Cardiac fibroblast (primary cell): ENCODE results near the gene MVB12B.

ENCODE experiments used
- DNase-seq, 2 donors: peaks; one replicate each; pipeline versions ENCODE4 v3.0.0 to v3.0.0-alpha.2; 2010; ENCODE audit warnings: low read depth in 2 of 2
- H3K4me3 ChIP-seq, 2 donors: replicated peaks in 1 of 2; 1 replicate in 1 of 2; 2 replicates in 1 of 2; pipeline ENCODE4 v1.5.1; 2011; ENCODE audit warnings: low read depth in 2 of 2, low read length in 2 of 2, mild to moderate bottlenecking in 2 of 2, moderate library complexity in 1 of 2
- CTCF ChIP-seq: IDR thresholded peaks from one replicate; pipeline ENCODE4 v1.5.1; 2011; ENCODE audit warnings: low read depth, mild to moderate bottlenecking, low read length, inconsistent platforms

Gene MVB12B

DNA sequence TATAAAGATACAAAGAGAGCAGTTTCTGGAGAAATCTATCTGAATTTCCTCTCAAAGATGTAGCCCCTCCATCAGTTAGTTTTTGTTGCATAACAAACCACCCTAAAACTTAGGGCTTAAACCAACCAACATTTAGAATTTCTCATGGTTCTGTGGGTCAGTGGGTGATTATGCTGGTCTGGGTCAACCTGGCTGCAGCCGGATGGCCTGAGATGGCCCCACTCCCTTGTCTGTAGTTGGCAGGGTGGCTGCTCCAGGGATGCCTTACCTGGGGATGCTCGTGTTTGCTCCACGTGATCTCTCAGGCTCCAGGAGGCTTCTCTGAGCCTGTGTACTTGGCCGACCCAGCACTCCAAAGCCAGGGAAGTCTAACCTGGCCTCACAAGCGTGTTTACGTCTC lies 139.3 kb downstream of the MVB12B start:
- no peak for DNase-seq
- no peak overlapping the region for H3K4me3 ChIP-seq
- TF ChIP-seq CTCF: no peak

GRCh38 chr9:126468141-126468825 lies 141.7 kb downstream of the MVB12B start:
- no peak overlapping the region for H3K4me3 ChIP-seq
- no peak for DNase-seq
- no peak for TF ChIP-seq CTCF

DNA sequence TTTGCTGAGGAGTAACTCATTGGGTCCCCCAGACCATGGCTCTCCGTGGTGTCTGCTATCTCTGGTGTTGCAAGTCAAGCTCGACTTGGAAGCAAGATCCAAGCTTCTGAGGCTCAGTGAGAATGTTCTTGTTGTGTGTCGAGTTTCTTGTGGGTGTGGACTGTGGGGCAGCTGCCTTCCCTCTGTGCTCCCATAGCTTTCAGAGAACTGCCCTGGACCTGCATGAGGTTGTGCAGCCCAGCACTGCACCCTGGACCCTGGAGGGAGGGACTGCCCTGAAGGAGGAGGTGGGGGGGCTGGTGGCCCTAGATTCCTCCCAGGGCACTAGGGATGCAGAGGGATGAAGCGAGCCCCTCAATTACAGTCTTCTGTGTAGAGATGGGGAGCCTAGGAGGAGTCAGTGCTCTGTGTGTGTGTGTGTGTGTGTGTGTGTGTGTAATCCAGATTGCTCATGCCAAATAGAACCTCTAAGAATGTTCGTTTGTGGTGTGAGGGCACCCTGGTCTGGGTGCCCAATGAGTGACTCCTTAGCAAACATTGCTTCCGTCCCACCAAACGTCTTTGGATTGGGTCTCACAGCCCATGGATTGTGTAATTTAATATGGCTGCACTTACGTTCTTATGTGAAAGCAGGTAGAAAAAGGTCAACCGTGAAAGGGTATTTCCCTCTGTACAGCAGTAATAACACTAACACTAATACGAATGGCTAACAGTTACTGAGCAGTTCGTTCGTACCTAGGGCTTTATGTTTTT lies 143.8 kb downstream of the MVB12B start:
- H3K4me3 ChIP-seq: no peak overlapping the region
- DNase-seq: no peak
- TF ChIP-seq CTCF: no peak

GRCh38 chr9:126471084-126471624 lies 144.5 kb downstream of the MVB12B start:
- peak; percentile 51 to 81 for DNase-seq
- peak overlapping the region in 1 of 2 donors; percentile 14 for H3K4me3 ChIP-seq
- TF ChIP-seq CTCF: no peak

DNA sequence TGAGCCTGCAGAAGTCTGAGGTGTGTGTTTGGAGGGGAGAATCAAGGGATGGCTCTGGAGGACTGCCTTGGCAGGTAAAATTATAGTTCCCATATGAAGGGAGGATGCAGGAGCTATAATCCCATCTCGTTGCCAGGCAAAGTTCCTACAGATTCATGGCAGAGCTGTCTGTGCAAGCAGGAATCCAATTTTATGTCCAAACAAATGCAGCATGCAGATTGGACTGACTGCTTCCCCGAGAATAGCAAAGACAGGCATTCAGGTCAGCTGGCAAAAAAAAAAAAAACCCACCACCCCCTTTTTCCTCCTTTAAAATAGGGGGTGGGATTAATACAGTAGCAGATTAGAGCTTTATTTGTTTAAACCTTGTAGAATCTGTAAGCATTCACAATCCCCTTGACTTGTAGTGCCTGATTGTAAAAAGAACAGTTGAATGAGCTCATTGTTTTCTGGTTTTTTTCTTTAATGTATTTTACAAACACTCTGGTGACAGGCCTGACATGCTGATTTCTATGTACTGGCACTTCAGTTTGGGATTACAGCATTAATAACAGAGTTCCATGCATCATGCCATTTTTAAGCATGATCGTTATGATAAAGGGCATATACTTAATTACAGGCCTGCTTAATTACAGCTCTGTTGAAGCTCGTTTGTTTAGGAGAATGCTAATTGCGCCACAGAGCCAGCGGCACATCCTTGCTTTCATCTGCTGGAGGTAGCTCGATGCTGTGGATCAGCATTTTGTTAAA lies 145.7 kb downstream of the MVB12B start:
- DNase-seq: no peak
- TF ChIP-seq CTCF: no peak
- H3K4me3 ChIP-seq: no peak overlapping the region

- no peak for DNase-seq
- no peak for TF ChIP-seq CTCF
- no peak overlapping the region for H3K4me3 ChIP-seq
Observed at GRCh38 chr9:126472948-126473298, 146.3 kb downstream of the MVB12B start.
